HG03135 (cell line): Measurements from ENCODE around the gene SLC16A2.
"Not testable (repeated sequence)": the region's sequence is repeated elsewhere in the genome, so short reads cannot be mapped to it uniquely, and the experiment has no call there.

ENCODE experiments used
- ATAC-seq: cut with Tn5 transposase; IDR thresholded peaks from one replicate; pipeline ENCODE4 v1.9.1; 2021; ENCODE audit warnings: mild to moderate bottlenecking, moderate library complexity; ENCODE audit not compliant: unreplicated experiment

SLC16A2 gene

DNA sequence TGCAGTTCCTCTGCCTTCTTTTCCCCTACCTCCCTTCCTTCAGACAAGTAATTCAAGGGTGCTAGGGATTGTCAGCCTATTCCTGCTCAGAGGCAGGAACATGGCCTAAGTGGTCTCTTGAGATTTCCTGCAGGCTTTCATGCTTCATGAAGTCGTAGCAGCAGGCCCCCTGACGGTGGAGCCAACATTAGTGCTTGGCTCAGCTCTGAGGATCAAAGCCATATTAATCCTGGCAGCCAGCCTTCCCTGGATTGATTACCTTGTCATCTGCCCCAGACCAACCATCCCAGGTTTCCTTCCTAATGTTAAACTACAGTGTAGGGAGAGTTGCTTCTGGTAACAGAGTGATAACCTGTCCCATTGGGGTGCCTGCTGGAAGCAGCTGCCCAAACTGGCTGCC lies 84.1 kb downstream of the SLC16A2 start:
- no peak for ATAC-seq

- ATAC-seq = peak; percentile 92
Observed at GRCh38 chrX:74506317-74507115, 85.2 kb downstream of the SLC16A2 start.

DNA sequence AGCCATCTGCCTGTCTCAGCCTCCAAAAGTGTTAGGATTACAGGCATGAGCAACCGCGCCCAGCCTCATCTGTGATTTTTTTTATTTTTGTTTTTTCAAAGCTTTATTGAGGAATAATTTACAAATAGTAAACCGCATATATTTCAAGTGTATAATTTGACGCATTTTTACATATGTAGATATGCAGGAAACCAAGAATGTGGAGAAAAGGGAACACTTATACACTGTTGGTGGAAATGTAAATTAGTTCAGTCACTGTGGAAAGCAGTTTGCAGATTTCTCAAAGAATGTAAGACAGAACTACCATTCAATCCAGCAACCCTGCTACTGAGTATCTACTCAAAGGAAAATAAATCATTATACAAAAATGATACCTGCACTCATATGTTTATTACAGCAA lies 85.9 kb downstream of the SLC16A2 start:
- no peak for ATAC-seq

DNA sequence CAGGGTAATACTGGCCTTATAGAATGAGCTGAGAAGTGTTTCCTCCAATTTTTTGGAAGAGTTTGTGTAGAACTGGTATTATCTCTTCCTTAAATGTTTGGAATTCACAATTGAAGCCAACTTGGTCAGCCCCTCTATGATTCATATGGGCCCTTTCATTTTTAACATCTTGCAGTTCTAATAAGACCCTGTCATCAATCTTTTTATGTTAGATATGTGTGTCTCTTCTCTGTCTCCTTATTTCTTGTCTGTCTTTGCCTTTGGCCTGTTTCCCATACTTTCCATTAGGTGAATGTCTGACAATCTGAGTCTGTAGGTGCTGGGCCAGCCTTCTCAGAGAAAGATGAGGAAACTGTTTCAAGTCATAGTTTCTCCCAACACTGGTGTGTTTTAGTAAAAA lies 88.7 kb downstream of the SLC16A2 start:
- ATAC-seq = no peak

DNA sequence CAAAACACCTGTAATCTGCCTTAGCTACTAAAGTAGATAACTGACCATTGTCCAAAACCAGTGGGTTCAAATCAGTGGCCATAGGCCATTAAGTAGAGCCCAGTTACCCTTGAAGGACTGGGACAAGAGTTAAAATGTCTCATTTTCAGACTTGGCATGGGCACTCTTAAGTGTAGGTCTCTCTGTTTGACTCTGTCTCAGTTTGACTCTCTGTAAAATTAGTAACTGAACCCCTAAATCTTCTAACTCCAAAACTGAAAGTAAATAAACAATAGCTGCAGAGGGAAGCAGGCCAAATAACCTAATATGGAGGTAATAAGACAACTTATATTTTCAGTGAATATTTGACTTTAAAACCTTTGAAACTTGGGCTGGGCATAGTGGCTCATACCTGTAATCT lies 89.1 kb downstream of the SLC16A2 start:
- peak; percentile 51 for ATAC-seq

DNA sequence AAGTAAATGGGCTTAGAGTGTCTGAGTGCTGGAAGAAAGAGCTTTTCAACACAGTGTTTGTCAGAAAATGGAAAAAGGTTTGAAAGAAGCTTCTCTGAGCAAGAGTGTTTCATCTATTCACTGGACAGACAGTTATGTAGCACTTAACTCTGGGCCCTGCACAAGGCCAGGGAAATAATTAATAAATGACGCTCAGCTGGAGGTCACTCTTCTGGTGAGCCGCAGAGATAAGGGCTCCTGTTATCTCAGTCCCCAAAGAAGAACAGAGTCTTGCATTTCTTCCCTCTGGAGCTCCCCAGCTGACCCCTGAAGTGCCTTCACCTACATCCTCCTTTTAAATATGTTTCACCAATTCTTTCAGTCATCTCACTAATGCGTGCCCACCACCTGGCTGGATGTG lies 90.4 kb downstream of the SLC16A2 start:
- no peak for ATAC-seq

- no peak for ATAC-seq
Observed at GRCh38 chrX:74514384-74514783, 93.1 kb downstream of the SLC16A2 start.

- no peak for ATAC-seq
Observed at GRCh38 chrX:74515356-74515755, 94.1 kb downstream of the SLC16A2 start.

- not testable (repeated sequence) for ATAC-seq
Observed at GRCh38 chrX:74516013-74516412, 94.7 kb downstream of the SLC16A2 start.

DNA sequence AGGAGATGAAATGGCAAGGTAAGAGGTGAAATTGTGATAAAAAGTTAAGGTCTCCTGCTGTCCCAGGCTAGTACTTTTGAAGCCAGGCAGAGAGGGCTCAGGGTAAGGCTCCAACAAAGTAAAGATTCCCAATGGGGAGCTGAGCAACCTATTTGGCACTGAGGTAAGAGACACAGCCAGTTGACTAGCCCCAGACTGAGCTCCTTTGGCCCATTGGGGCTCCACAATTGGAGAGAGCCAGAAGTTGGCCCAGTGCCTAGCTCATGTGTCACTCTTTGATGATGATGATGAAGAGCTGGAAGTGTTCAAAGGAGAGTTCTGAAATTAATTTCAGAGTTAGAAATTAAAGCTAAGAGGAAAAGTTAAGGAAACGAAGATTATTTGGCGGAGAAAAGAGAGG lies 98.6 kb downstream of the SLC16A2 start:
- no peak for ATAC-seq

- no peak for ATAC-seq
Observed at GRCh38 chrX:74520291-74520690, 99.0 kb downstream of the SLC16A2 start.

- no peak for ATAC-seq
Observed at GRCh38 chrX:74520896-74521295, 99.6 kb downstream of the SLC16A2 start.

GRCh38 chrX:74521961-74522751 lies 100.9 kb downstream of the SLC16A2 start:
- ATAC-seq = no peak

DNA sequence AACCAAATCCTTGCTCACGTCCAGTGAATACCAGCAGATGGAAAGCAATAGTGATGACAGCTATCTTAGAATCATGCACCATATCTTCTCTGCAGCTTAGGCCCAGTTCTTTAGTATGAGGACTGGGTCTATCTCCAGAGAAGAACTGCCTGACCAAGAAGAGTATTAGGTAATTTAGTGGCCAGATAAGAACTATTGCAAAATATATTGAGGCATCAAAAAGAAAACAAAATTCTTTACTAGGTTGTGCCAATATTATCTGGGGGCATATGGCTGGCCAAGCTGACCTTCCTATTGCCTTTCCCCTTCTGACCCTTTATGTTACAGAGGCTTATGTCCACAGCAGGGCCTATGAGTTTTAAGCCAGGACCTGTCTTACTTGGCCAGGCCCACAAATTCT lies 101.9 kb downstream of the SLC16A2 start:
- no peak for ATAC-seq

GRCh38 chrX:74523870-74524735 lies 102.8 kb downstream of the SLC16A2 start:
- ATAC-seq = no peak

GRCh38 chrX:74525116-74525515 lies 103.8 kb downstream of the SLC16A2 start:
- ATAC-seq = no peak

DNA sequence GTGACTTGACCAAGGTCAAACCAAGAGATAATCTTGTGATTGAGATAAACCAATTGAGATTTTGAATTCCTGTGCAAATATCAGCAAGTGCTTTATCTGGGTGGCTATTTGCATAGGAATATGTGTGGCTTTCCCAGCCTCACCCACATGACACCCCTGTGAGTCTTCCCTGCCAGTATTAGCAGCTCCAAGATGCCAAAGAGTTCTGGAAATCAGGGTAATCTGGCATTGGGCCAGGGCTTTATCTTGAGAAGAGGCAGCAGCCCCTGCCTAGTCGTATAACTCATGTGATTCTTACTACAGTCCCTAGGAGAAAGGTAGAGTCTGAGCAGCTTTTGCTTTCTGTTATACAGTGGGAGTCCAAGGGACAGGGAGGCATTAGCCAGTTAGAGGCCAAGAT lies 105.5 kb downstream of the SLC16A2 start:
- no peak for ATAC-seq

- ATAC-seq = no peak
Observed at GRCh38 chrX:74527350-74527749, 106.1 kb downstream of the SLC16A2 start.

- ATAC-seq = no peak
Observed at GRCh38 chrX:74529311-74529710, 108.0 kb downstream of the SLC16A2 start.

DNA sequence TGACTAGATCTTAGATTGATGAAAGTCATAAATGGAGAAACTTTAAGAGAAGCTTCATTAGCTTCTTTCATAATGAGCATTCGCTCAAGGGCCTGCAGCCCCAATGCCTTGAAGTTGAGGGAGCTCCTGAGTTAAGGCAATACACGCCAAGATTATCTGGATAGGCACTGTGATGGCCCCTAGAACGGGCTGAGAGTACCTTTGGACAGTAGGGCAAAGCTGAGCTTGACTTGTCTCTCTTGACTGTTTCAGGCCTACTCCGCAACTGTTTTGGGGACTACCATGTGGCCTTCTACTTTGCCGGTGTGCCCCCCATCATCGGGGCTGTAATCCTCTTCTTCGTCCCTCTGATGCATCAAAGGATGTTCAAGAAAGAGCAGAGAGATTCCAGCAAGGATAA lies 109.8 kb downstream of the SLC16A2 start:
- ATAC-seq = no peak

DNA sequence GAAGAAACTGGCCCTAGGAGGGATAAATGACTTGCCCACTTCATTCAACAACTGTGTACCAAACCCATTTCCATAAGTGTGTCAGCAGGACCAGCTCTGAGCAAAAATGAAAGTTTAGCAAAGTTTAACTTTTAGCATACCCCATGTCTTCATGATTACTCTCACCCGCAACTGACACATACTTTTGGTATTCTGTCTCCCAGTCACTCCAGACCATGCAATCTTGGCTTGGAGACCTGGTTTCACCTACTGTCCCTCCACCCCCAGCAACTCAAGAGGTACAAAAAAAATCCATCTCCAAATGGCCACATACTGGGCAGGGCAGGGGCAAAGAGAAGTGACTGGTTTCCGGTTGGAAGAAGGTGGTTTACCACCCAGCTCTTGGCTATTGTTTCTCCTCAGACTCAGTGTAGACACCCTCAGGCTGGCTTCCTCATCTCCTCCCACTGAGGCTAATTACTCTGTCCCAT lies 113.3 kb downstream of the SLC16A2 start:
- ATAC-seq = no peak
